ENCODE results near the gene C1orf87. TPM values are rescaled to one million over a fixed set of nuclear protein-coding genes. Genes with fewer than 3 reads are reported as not detected.

C1orf87 gene
- total and polyA plus RNA-seq, 4 donors, result not detected

- Histone ChIP-seq H3K9ac (ENCODE audit: low read depth in 1 of 2, low read length in 2 of 2) (no peak overlapping the region), H3K27me3 (ENCODE audit: control insufficient read depth in 4 of 4, insufficient read depth in 4 of 4, low read length in 3 of 4) (peaks cover 0 to 2% (median 0%) of the 10 kb centered on the region in 4 donors), H3K4me3 (ENCODE audit: low read depth in 1 of 3, low read length in 3 of 3) (no peak overlapping the region), H3K27ac (ENCODE audit: low read depth in 1 of 2, low read length in 2 of 2) (no peak overlapping the region), H3K9me3 (ENCODE audit: control insufficient read depth in 4 of 4, low read length in 3 of 4) (no peaks in the 10 kb centered on the region), H3K4me1 (ENCODE audit: control insufficient read depth in 4 of 4, insufficient read depth in 4 of 4, low read length in 3 of 4) (no peaks in the 10 kb centered on the region), H3K36me3 (ENCODE audit: control insufficient read depth in 4 of 4, insufficient read depth in 3 of 4, low read depth in 1 of 4, low read length in 3 of 4) (no peaks in the 10 kb centered on the region)
- WGBS, result 77% methylated on average over 5 of the region's 5 CpGs
- no peak for DNase-seq (ENCODE audit: low spot score)
- TF ChIP-seq JUND (IDR thresholded peaks at IDR 0.05) (no peak), MAX (IDR thresholded peaks at IDR 0.05) (no peak), GABPA (IDR thresholded peaks at IDR 0.05 in 1 of 2, conservative IDR thresholded peaks at IDR 0.05 in 1 of 2) (no peak), TAF1 (conservative IDR thresholded peaks at IDR 0.05) (no peak)
- TF ChIP-seq, protein P1, sequence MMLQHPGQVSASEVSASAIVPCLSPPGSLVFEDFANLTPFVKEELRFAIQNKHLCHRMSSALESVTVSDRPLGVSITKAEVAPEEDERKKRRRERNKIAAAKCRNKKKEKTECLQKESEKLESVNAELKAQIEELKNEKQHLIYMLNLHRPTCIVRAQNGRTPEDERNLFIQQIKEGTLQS (IDR thresholded peaks at IDR 0.05), result no peak
Observed at GRCh38 chr1:60088620-60089155, 15.1 kb upstream of the C1orf87 start.

GRCh38 chr1:60087681-60088080 is 14.1 kb upstream of the C1orf87 start:
- TF ChIP-seq FOXA1 (IDR thresholded peaks at IDR 0.05) (no peak), JUND (IDR thresholded peaks at IDR 0.05) (no peak), GABPA (IDR thresholded peaks at IDR 0.05 in 1 of 2, conservative IDR thresholded peaks at IDR 0.05 in 1 of 2) (no peak), YY1 (IDR thresholded peaks at IDR 0.05) (no peak), HNF4G (IDR thresholded peaks at IDR 0.05) (no peak), NR2F2 (IDR thresholded peaks at IDR 0.05) (no peak), EGR1 (IDR thresholded peaks at IDR 0.05; ENCODE audit: low read depth in 2 of 2) (no peak), SP1 (IDR thresholded peaks at IDR 0.05) (no peak), TAF1 (conservative IDR thresholded peaks at IDR 0.05) (no peak), HNF4A (conservative IDR thresholded peaks at IDR 0.05) (no peak), FOXA2 (IDR thresholded peaks at IDR 0.05) (no peak), ZBTB33 (IDR thresholded peaks at IDR 0.05) (no peak)
- TF ChIP-seq, protein P2, sequence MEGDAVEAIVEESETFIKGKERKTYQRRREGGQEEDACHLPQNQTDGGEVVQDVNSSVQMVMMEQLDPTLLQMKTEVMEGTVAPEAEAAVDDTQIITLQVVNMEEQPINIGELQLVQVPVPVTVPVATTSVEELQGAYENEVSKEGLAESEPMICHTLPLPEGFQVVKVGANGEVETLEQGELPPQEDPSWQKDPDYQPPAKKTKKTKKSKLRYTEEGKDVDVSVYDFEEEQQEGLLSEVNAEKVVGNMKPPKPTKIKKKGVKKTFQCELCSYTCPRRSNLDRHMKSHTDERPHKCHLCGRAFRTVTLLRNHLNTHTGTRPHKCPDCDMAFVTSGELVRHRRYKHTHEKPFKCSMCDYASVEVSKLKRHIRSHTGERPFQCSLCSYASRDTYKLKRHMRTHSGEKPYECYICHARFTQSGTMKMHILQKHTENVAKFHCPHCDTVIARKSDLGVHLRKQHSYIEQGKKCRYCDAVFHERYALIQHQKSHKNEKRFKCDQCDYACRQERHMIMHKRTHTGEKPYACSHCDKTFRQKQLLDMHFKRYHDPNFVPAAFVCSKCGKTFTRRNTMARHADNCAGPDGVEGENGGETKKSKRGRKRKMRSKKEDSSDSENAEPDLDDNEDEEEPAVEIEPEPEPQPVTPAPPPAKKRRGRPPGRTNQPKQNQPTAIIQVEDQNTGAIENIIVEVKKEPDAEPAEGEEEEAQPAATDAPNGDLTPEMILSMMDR (IDR thresholded peaks at IDR 0.05; ENCODE audit: low read depth, low read length, missing input control), result no peak
- TF ChIP-seq, protein P1 (IDR thresholded peaks at IDR 0.05), result no peak
- Histone ChIP-seq H3K9me3 (ENCODE audit: control insufficient read depth in 4 of 4, low read length in 3 of 4) (no peaks in the 10 kb centered on the region), H3K4me3 (ENCODE audit: low read depth in 1 of 3, low read length in 3 of 3) (no peak overlapping the region), H3K27ac (ENCODE audit: low read depth in 1 of 2, low read length in 2 of 2) (no peak overlapping the region), H3K9ac (ENCODE audit: low read depth in 1 of 2, low read length in 2 of 2) (no peak overlapping the region), H3K27me3 (ENCODE audit: control insufficient read depth in 4 of 4, insufficient read depth in 4 of 4, low read length in 3 of 4) (peaks cover 0 to 2% (median 0%) of the 10 kb centered on the region in 4 donors), H3K4me1 (ENCODE audit: control insufficient read depth in 4 of 4, insufficient read depth in 4 of 4, low read length in 3 of 4) (no peaks in the 10 kb centered on the region), H3K36me3 (ENCODE audit: control insufficient read depth in 4 of 4, insufficient read depth in 3 of 4, low read depth in 1 of 4, low read length in 3 of 4) (no peaks in the 10 kb centered on the region)
- DNase-seq (ENCODE audit: low spot score), result no peak
